Medulla oblongata (tissue), 1 donor: Measurements from ENCODE around the gene ACTL8.

Source experiments
- DNase-seq: peaks from one replicate; pipeline ENCODE4 v3.0.0-alpha.2; 2015; ENCODE audit errors: extremely low spot score

ACTL8 gene

DNA sequence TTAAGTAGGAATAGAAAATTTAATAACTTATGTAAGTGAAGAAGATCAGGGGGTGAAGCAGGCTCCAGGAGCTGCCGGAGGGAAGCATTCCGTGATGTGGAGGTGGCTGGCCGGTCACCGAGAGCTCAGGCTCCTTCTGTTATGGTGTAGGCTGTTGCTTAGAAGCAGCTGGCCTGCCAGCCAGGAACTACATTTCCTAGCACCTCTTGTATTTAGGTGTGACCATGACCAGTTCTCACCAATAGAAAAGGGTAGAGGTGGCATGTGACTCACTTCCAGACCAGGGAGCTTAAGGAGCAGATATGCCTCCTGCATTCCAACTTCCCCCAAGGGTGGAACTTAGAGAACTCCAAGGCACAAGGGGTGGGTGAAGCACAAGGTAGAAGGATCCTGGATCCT lies 120.7 kb downstream of the ACTL8 start:
- DNase-seq = no peak
